C4-2B (cell line): ENCODE measurements around the gene GPR87.

Source experiments
- H3K27ac ChIP-seq: fragments of 450-650 bp; 2 replicates; pipeline ENCODE4 v1.5.1; 2017
- ZFX ChIP-seq: fragments of 450-650 bp; IDR thresholded peaks from 2 replicates; pipeline ENCODE4 v1.6.1; 2017
- TF ChIP-seq, protein P1 (sequence below): fragments of 450-650 bp; conservative IDR thresholded peaks from 2 replicates; pipeline ENCODE4 v1.5.1; 2017; ENCODE audit warnings: mild to moderate bottlenecking

The GPR87 gene

DNA sequence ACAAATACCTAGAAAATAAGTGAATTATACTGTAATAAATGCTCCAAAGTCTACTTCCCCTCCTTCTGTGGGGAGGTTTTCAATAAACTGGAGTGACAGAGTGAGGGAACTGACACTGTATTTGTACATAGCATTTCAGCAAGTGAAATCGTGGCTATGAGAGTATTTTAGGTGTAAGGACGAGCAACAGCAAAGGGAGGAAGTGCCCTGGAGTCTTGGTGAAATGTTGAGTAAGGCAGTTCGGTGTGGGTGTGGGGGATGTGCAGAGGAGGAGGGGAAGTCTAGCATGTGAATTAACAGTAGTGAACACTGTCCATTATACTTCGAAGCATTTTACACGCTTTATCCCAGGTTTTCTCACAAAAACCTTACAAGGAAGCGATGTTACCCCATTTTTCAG, 30.8 kb upstream of the GPR87 start:
- TF ChIP-seq, protein P1, sequence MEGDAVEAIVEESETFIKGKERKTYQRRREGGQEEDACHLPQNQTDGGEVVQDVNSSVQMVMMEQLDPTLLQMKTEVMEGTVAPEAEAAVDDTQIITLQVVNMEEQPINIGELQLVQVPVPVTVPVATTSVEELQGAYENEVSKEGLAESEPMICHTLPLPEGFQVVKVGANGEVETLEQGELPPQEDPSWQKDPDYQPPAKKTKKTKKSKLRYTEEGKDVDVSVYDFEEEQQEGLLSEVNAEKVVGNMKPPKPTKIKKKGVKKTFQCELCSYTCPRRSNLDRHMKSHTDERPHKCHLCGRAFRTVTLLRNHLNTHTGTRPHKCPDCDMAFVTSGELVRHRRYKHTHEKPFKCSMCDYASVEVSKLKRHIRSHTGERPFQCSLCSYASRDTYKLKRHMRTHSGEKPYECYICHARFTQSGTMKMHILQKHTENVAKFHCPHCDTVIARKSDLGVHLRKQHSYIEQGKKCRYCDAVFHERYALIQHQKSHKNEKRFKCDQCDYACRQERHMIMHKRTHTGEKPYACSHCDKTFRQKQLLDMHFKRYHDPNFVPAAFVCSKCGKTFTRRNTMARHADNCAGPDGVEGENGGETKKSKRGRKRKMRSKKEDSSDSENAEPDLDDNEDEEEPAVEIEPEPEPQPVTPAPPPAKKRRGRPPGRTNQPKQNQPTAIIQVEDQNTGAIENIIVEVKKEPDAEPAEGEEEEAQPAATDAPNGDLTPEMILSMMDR: no peak
- no peak for TF ChIP-seq ZFX
- H3K27ac ChIP-seq: no peak overlapping the region

DNA sequence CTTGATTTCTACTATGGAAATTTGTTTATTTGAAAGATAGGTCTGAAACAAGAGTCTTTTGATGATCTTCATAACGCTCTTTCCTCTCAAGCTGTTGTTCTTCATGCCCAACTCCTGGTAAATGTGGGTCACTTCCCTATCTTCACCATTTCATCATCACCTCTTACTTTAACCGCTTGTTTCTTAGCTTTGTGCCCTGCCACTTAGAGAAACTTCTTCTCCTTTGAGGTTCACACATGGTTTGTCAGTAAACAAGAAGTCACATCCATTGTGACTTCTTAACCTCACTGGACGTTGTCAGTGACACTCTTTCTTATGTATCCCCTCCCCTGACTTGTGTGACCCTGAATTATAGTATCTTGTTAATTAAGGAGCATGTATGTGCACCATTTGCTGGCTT, 29.7 kb upstream of the GPR87 start:
- no peak overlapping the region for H3K27ac ChIP-seq
- TF ChIP-seq, protein P1: no peak
- TF ChIP-seq ZFX: no peak

DNA sequence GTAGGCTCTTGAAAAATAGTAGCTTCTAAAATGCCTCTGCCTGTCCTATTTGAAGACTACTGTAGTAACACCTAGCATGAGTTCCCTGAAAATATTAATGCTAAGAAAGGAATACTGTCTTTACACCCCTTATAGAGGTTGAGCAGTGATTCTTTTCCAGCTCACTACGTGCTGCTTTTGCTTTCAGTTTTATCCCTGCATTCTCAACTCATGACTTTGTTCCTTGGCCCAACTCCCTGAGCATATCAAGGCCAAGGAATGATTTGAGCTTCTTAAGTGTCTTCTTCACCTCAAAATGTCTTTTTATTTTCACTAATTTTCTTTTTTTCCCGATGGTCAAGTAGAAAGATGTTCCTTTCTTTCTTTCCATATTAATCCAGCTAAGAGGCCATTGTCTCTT, 29.2 kb upstream of the GPR87 start:
- TF ChIP-seq, protein P1: no peak
- TF ChIP-seq ZFX: no peak

DNA sequence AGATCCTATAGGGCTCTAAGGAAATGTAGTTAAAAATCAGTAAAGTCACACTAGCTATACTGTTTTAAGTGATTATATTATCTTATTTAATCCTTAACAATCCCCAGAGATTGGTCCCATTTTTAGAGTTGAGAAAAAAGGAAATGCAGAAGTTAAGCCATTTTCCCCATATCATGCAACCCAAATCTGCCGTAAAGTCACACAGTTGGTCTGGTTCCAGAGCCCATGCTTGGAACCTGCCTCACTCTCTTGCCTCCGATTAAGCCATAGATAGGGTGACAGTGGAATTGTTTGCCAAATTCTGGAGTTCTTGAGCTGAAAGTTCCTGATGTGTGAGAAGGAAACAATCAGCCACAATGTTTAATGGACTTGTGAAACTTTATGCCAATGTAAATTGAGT, 15.1 kb upstream of the GPR87 start:
- no peak overlapping the region; the same call in 1 of the 2 replicates for H3K27ac ChIP-seq
- TF ChIP-seq, protein P1: no peak
- TF ChIP-seq ZFX: no peak

More for the DNA sequence above, 29.2 kb upstream of the GPR87 start:
- no peak overlapping the region for H3K27ac ChIP-seq

DNA sequence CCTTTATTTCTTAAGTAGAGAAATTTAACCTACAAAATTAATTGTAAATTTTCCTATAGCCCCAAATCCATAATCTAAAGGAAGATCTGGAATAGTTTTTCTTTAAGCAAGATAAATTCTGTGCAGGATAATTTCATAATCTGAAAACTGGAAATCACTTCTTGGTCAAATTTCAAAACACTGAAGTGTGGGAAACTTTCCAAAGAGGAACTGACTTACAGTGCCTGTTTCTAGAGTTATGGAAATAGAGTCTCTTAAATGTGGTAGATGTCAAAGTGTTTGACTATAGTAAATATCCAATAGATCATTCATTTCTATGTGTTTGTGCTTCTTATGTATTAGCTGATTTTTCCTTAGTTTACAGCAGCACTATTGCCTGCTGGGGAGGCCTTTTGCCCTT, 14.3 kb upstream of the GPR87 start:
- H3K27ac ChIP-seq: no peak overlapping the region
- TF ChIP-seq, protein P1: no peak
- no peak for TF ChIP-seq ZFX

DNA sequence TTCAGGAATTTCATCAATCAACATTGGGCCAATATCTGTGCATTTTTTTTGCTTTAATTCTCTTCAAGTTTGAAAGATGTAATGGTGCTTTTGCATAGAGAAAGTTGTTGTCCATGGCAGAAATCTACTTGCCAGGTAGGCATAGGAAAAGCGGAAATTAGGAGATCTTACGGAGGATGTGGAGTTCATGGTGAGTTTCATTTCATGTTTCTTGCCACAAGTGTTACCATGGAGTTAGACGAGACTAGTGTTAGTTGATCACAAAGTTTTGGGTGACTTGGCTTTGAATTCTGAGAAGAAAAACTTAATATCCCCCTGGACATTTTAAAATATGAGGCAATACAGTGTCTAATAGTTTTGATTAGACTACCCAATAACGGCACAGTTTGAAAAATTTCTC, 13.8 kb upstream of the GPR87 start:
- H3K27ac ChIP-seq: no peak overlapping the region
- TF ChIP-seq, protein P1: no peak
- TF ChIP-seq ZFX: no peak

DNA sequence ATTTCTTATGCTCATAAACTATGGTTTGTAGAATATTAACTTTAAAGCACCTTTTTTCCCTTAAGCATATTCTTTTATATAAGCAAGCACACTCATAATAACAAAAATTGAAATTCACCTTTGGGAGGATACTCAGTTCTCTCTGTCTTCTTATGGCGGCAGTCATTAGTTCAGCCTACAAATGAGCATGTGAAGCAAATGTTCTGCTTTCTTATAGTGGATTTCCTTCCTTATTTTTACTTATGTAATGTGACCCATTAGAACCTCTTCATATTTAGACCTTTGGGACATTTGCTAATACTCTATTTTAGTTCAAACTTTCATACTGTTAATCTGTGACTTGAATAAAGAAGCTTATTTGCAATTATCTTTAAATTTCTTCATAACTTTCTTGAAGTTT, 12.7 kb upstream of the GPR87 start, which contains the start of gene P2RY13:
P2RY13 (minus strand) TSS at position 187 of the 400 bp plus-strand sequence; CDS start at position 166, 21 bp downstream.
- TF ChIP-seq, protein P1: no peak
- TF ChIP-seq ZFX: no peak
- no peak within 1 kb of the TSS for H3K27ac ChIP-seq
